Measurements from ENCODE around the gene NISCH.

NISCH gene

DNA sequence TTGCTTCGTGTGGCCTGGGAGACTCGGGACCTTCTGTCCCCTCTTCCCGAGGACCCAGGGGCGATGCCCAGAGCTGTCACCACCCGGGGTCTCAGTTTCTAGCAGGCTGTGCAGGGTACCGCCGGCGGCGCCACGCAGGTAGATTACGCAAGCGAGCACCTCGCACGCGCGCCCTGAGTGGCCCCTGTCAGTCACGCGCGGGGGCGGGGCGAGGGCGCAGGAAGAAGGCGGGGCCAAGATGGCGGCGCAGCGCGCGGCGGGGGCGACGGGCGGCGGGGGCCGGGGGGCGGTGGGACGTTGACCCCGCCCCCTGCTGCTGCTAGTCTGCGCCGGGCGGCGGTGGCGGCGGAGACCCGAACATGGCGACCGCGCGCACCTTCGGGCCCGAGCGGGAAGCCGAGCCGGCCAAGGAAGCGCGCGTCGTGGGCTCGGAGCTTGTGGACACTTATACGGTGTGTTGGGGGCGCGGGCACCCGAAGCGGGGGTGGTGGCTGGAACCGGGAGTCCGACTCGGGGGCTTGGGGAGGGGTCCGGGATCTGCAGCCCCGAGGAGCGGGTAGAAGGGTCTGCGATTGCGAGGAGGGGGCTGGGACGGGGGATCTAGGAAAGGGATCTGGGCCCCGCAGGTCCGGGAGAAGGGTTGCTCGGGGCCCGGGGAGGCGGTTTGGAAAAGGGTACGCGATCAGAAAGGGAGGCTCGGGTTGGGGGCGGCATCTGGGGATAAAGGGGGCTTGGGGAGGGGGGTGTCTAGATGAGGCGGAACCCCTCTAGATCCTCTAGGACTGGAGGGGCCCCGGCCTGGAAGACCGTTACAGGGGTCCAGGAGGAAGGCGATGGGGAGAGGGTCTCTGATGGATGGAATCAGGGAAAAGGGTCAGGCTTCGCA, at the start of gene NISCH:
NISCH (plus strand) TSS at position 322 of the 886 bp plus-strand sequence; CDS start at position 360, 38 bp downstream.
- peak; percentile 60 for DNase-seq (ENCODE audit: low read depth)
- TF ChIP-seq, protein P1, sequence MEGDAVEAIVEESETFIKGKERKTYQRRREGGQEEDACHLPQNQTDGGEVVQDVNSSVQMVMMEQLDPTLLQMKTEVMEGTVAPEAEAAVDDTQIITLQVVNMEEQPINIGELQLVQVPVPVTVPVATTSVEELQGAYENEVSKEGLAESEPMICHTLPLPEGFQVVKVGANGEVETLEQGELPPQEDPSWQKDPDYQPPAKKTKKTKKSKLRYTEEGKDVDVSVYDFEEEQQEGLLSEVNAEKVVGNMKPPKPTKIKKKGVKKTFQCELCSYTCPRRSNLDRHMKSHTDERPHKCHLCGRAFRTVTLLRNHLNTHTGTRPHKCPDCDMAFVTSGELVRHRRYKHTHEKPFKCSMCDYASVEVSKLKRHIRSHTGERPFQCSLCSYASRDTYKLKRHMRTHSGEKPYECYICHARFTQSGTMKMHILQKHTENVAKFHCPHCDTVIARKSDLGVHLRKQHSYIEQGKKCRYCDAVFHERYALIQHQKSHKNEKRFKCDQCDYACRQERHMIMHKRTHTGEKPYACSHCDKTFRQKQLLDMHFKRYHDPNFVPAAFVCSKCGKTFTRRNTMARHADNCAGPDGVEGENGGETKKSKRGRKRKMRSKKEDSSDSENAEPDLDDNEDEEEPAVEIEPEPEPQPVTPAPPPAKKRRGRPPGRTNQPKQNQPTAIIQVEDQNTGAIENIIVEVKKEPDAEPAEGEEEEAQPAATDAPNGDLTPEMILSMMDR (conservative IDR thresholded peaks at IDR 0.05; ENCODE audit: low read depth, low read length): no peak
- peak within 1 kb of the TSS; percentile 81 for H3K4me3 ChIP-seq (ENCODE audit: low read depth, low read length)

DNA sequence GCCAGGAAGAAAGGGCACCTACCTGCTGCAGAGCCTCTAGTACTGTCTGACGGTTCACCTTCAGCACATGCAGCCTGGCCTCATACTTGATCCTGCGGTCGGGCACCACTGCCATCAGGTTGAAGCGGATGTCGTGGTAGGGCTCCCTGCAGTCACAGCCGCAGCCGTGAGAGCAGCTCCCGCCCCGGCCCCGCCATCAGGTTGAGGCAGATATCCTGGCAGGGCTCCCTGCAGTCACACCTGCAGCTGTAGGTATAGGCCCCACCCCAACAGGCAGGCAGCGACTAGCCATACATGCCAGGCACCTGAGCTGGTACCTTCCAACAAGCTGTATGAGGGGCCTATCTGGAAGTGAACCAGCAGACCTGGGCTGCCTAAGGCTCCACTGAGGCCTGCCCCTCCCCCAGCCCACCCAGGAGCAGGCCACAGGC, 49.2 kb upstream of the NISCH start:
- DNase-seq (ENCODE audit: low read depth): no peak
- H3K4me3 ChIP-seq (ENCODE audit: low read depth, low read length): no peak overlapping the region
- TF ChIP-seq, protein P1 (conservative IDR thresholded peaks at IDR 0.05; ENCODE audit: low read depth, low read length): no peak

DNA sequence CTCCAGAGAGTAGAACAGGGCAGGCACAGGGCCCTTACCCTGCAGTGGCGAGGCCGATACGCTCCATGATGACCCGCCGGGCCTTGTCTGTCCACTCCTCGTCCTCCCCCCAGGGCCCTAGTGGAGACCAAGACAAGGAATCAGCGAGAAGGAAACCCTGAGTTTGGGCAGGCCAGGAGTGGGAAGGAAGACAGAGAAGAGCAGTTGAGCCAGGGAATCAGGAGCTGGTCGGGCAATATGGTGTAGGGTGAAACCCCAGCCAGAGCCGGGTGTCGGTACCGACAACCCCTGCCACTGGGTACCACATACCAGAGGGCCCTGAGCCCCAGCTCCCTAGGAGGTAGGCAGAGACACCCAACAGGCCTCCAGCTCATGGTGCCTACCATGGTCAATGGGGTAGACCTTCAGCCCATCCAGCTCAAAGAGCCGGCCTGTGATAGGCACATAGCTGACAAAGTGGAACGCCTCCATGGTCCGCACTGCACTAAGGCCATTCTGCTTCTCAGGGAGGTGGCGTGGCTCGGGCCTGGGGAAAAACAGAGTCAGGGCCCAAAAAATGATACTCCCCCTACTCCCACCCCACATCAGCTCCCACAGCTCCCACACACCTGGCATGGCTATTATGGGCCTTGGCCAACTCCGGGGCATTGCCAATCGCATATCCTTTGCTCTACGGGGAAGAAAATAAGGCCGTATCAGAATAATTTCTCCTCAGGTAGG, 48.5 kb upstream of the NISCH start:
- no peak overlapping the region for H3K4me3 ChIP-seq (ENCODE audit: low read depth, low read length)
- TF ChIP-seq, protein P1 (conservative IDR thresholded peaks at IDR 0.05; ENCODE audit: low read depth, low read length): no peak
- no peak for DNase-seq (ENCODE audit: low read depth)

DNA sequence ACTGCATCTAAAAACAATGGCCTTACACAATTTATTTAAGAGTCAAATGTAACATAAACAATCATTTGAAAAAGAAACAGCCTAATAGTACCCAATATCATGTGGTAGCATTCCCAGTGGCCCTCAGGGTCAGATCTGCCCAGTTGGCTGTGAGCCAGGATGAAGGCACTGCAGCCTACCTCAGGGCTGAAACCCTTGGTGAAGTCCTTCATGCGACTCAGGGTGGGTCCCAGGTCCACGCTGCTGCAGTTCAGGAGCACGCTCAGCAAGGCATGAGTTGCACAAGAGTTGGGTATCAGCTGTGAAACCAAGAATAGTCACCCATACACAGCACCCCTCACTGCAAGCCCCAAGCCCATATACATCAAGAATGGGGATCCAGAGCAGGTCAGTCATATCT, 47.6 kb upstream of the NISCH start:
- no peak overlapping the region for H3K4me3 ChIP-seq (ENCODE audit: low read depth, low read length)
- TF ChIP-seq, protein P1 (conservative IDR thresholded peaks at IDR 0.05; ENCODE audit: low read depth, low read length): no peak
- no peak for DNase-seq (ENCODE audit: low read depth)

DNA sequence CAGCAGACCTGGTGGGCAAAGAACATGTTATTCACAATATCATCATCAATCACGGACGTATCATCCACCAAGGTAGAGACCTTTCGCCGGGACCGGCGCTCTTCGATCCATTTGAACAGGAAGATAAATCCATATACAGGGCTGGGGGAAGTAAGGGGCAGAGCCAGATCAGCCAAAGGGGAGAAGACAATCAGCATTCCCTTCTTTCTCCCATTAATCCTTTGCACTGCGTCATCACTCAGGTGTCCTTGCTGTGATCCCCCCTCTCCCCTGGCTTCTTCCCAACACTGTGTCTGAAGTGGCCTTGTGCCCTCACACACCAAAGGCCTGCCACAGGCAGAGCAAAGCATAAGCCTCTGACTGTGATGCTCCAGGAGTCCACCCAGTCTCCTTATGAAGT, 46.9 kb upstream of the NISCH start:
- no peak overlapping the region for H3K4me3 ChIP-seq (ENCODE audit: low read depth, low read length)
- no peak for DNase-seq (ENCODE audit: low read depth)
- TF ChIP-seq, protein P1 (conservative IDR thresholded peaks at IDR 0.05; ENCODE audit: low read depth, low read length): no peak

DNA sequence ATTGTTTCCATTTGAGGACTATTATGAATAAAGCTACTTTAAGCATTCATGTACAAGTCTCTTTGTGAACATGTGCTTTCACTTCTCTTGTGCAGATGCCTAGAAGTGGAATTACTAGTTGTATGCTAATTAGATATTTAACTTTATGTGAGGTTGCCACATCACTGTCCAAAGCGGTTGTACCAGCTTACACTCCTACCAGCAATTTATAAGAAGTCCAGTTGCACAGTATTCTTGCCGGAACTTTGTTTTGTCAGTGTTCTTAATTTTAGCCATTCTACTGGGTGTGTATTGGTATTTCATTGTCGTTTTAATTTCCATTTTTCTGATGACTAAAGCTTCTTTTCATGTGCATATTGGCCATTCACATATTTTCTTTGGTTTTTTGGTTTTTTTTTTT, 39.6 kb upstream of the NISCH start:
- no peak overlapping the region for H3K4me3 ChIP-seq (ENCODE audit: low read depth, low read length)
- TF ChIP-seq, protein P1 (conservative IDR thresholded peaks at IDR 0.05; ENCODE audit: low read depth, low read length): no peak
- no peak for DNase-seq (ENCODE audit: low read depth)

Measured in choroid plexus epithelial cell (primary cell).